IMR-90 (cell line): Measurements from ENCODE around the gene BTG2. TPM values are rescaled to one million over a fixed set of nuclear protein-coding genes. Genes with fewer than 3 reads are reported as not detected.

Source experiments
- ATAC-seq: fragments of 200-7000 bp; cut with Tn5 transposase; 2 replicates; pipeline ENCODE4 v1.9.1; 2020; ENCODE audit warnings: low read depth, mild to moderate bottlenecking, moderate library complexity
- BruUV-seq: library from RNA; stranded (reverse); fragments of 400-500 nt; replicated peaks from 2 replicates; lab custom pipeline; 2021; lab: Mats Ljungman, UMichigan
- CTCF ChIA-PET: fragments of 300-600 bp; formaldehyde crosslinking; extraction: SDS; loops from one replicate; lab custom pipeline; 2021; ENCODE audit warnings: antibody characterized with exemption; lab: Yijun Ruan, JAX
- POLR2A ChIA-PET: fragments of 300-600 bp; sonication (Branson Sonifier 250); formaldehyde crosslinking; loops from one replicate; lab custom pipeline; 2022; ENCODE audit warnings: antibody characterized with exemption; ENCODE audit not compliant: unreplicated experiment; lab: Charles Lee
- DNase-seq: peaks from one replicate; pipeline ENCODE4 v3.0.0; 2013
- H2AFZ ChIP-seq: replicated peaks from 2 replicates; pipeline ENCODE3; 2013; ENCODE audit warnings: low read length, mild to moderate bottlenecking; ENCODE audit not compliant: poor library complexity
- H2AK5ac ChIP-seq: 2 replicates; pipeline ENCODE4 v1.6.1; 2013; ENCODE audit warnings: low read depth, low read length, inconsistent platforms
- H2AK9ac ChIP-seq: replicated peaks from 2 replicates; pipeline ENCODE3; 2013; ENCODE audit warnings: mild to moderate bottlenecking, low read depth, low read length, moderate library complexity; ENCODE audit not compliant: poor library complexity
- H2BK120ac ChIP-seq: 2 replicates; pipeline ENCODE4 v1.6.1; 2013; ENCODE audit warnings: low read depth, low read length, inconsistent platforms
- H2BK15ac ChIP-seq: 3 replicates; pipeline ENCODE4 v1.6.1; 2013; ENCODE audit warnings: low read depth, low read length, inconsistent platforms
- H2BK20ac ChIP-seq: 2 replicates; pipeline ENCODE4 v1.6.1; 2013; ENCODE audit warnings: low read depth, mild to moderate bottlenecking, inconsistent platforms, low read length, moderate library complexity
- H2BK5ac ChIP-seq: 2 replicates; pipeline ENCODE4 v1.6.1; 2013; ENCODE audit warnings: mild to moderate bottlenecking, low read depth, low read length, inconsistent platforms; ENCODE audit not compliant: poor library complexity, severe bottlenecking
- H3K14ac ChIP-seq: replicated peaks from 2 replicates; pipeline ENCODE4 v1.6.1; 2013; ENCODE audit warnings: low read depth, low read length, inconsistent platforms
- H3K18ac ChIP-seq: 2 replicates; pipeline ENCODE4 v1.6.1; 2013; ENCODE audit warnings: low read depth, low read length, control low read depth
- H3K23ac ChIP-seq: 2 replicates; pipeline ENCODE4 v1.6.1; 2013; ENCODE audit warnings: low read depth, low read length, inconsistent platforms
- H3K27ac ChIP-seq: 2 replicates; pipeline ENCODE4 v1.5.1; 2013; ENCODE audit warnings: mild to moderate bottlenecking, control low read depth, low read length; ENCODE audit not compliant: insufficient read depth
- H3K27me3 ChIP-seq: 2 replicates; pipeline ENCODE4 v1.6.1; 2013; ENCODE audit warnings: low read length; ENCODE audit not compliant: control insufficient read depth, insufficient read depth
- H3K36me3 ChIP-seq: 2 replicates; pipeline ENCODE4 v1.6.1; 2013; ENCODE audit warnings: low read length, mixed read lengths; ENCODE audit not compliant: control insufficient read depth, insufficient read depth
- H3K4ac ChIP-seq: 2 replicates; pipeline ENCODE4 v1.6.1; 2013; ENCODE audit warnings: low read depth, low read length, inconsistent platforms
- H3K4me1 ChIP-seq: 2 replicates; pipeline ENCODE4 v1.6.1; 2013; ENCODE audit warnings: low read length, mixed read lengths; ENCODE audit not compliant: control insufficient read depth, insufficient read depth
- H3K4me2 ChIP-seq: 2 replicates; pipeline ENCODE4 v1.6.1; 2013; ENCODE audit warnings: low read depth, mild to moderate bottlenecking, control low read depth, low read length, moderate library complexity
- H3K4me3 ChIP-seq: 2 replicates; pipeline ENCODE4 v1.5.1; 2013; ENCODE audit warnings: low read depth, mild to moderate bottlenecking, control low read depth, low read length, moderate library complexity; ENCODE audit not compliant: insufficient read depth
- H3K56ac ChIP-seq: 2 replicates; pipeline ENCODE4 v1.6.1; 2013; ENCODE audit warnings: low read length, inconsistent platforms; ENCODE audit not compliant: insufficient read depth; ENCODE audit errors: extremely low read depth
- H3K79me1 ChIP-seq, 2 experiments: 2 replicates each; pipeline ENCODE4 v1.6.1; 2013; ENCODE audit warnings: low read length in 2 of 2, inconsistent platforms in 1 of 2, low read depth in 1 of 2
- H3K9ac ChIP-seq: 2 replicates; pipeline ENCODE4 v1.6.1; 2013; ENCODE audit warnings: low read depth, low read length, control low read depth
- H3K9me1 ChIP-seq: 2 replicates; pipeline ENCODE4 v1.6.1; 2013; ENCODE audit warnings: low read length, inconsistent platforms; ENCODE audit not compliant: insufficient read depth
- H3K9me3 ChIP-seq: 2 replicates; pipeline ENCODE4 v1.6.1; 2013; ENCODE audit warnings: low read length; ENCODE audit not compliant: control insufficient read depth, insufficient read depth
- H4K20me1 ChIP-seq: 2 replicates; pipeline ENCODE4 v1.6.1; 2013; ENCODE audit warnings: low read length, inconsistent platforms; ENCODE audit not compliant: insufficient read depth
- H4K5ac ChIP-seq: 2 replicates; pipeline ENCODE4 v1.6.1; 2013; ENCODE audit warnings: mild to moderate bottlenecking, low read depth, low read length, control low read depth
- H4K8ac ChIP-seq, 2 experiments: 2 replicates each; pipeline ENCODE4 v1.6.1; 2013; ENCODE audit warnings: low read depth in 2 of 2, low read length in 2 of 2, control low read depth in 1 of 2, inconsistent platforms in 1 of 2
- H4K91ac ChIP-seq: 2 replicates; pipeline ENCODE4 v1.6.1; 2013; ENCODE audit warnings: low read depth, low read length, inconsistent platforms; ENCODE audit not compliant: insufficient read depth
- BHLHE40 ChIP-seq: fragments of 150-350 bp; IDR thresholded peaks from 2 replicates; pipeline ENCODE4 v1.6.1; 2016; ENCODE audit warnings: mild to moderate bottlenecking, low read depth, low read length
- CEBPB ChIP-seq: IDR thresholded peaks from 2 replicates; pipeline ENCODE4 v1.6.1; 2012; ENCODE audit warnings: low read depth, low read length, improper control_type of control experiment
- CHD1 ChIP-seq: IDR thresholded peaks from 2 replicates; pipeline ENCODE4 v1.6.1; 2012; ENCODE audit warnings: low read depth, low read length, improper control_type of control experiment
- CTCF ChIP-seq: conservative IDR thresholded peaks from 2 replicates; pipeline ENCODE4 v1.5.1; 2012; ENCODE audit warnings: mild to moderate bottlenecking, low read depth, low read length, improper control_type of control experiment
- MAFK ChIP-seq: IDR thresholded peaks from 2 replicates; pipeline ENCODE4 v1.6.1; 2012; ENCODE audit warnings: low read depth, low read length, improper control_type of control experiment
- MAZ ChIP-seq: IDR thresholded peaks from 2 replicates; pipeline ENCODE4 v1.6.1; 2012; ENCODE audit warnings: low read depth, mild to moderate bottlenecking, low read length, improper control_type of control experiment, moderate library complexity, borderline replicate concordance
- MXI1 ChIP-seq: IDR thresholded peaks from 2 replicates; pipeline ENCODE4 v1.6.1; 2012; ENCODE audit warnings: low read depth, mild to moderate bottlenecking, low read length, moderate library complexity, borderline replicate concordance
- NFE2L2 ChIP-seq: fragments of 150-350 bp; IDR thresholded peaks from 2 replicates; pipeline ENCODE4 v1.6.1; 2016; ENCODE audit warnings: low read depth, mild to moderate bottlenecking, low read length
- POLR2A ChIP-seq: IDR thresholded peaks from 2 replicates; pipeline ENCODE4 v1.6.1; 2012; ENCODE audit warnings: mild to moderate bottlenecking, low read depth, low read length
- RAD21 ChIP-seq: IDR thresholded peaks from 2 replicates; pipeline ENCODE4 v1.6.1; 2012; ENCODE audit warnings: low read length, improper control_type of control experiment
- RCOR1 ChIP-seq: IDR thresholded peaks from 2 replicates; pipeline ENCODE4 v1.6.1; 2012; ENCODE audit warnings: mild to moderate bottlenecking, low read length, improper control_type of control experiment; ENCODE audit not compliant: insufficient replicate concordance
- RFX5 ChIP-seq: IDR thresholded peaks from 2 replicates; pipeline ENCODE4 v1.8.0; 2012; ENCODE audit warnings: low read depth, mild to moderate bottlenecking, low read length, moderate library complexity
- SMC3 ChIP-seq: fragments of 150-350 bp; IDR thresholded peaks from 2 replicates; pipeline ENCODE4 v1.6.1; 2016; ENCODE audit warnings: low read depth, mild to moderate bottlenecking, antibody characterized with exemption, low read length, moderate library complexity
- USF2 ChIP-seq: fragments of 150-350 bp; IDR thresholded peaks from 2 replicates; pipeline ENCODE4 v1.6.1; 2017; ENCODE audit warnings: mild to moderate bottlenecking, antibody characterized with exemption, low read length, low read depth
- WGBS, 2 experiments: methylation state at CpG; one replicate each; pipeline versions ENCODE4 v1.1.5 to v1.1.7; 2013; ENCODE audit warnings: missing lambda C conversion rate in 2 of 2; ENCODE audit not compliant: insufficient read length in 1 of 2; ENCODE audit errors: extremely low coverage in 2 of 2; 5-methylcytosine and 5-hydroxymethylcytosine counted together
- dilution Hi-C: fragments of 300-500 bp; cut with HindIII; formaldehyde crosslinking; loops from one replicate; pipeline ENCODE4 v1.14.3; 2018; ENCODE audit warnings: low sequenced_read_pairs; ENCODE audit not compliant: unreplicated experiment
- in situ Hi-C: fragments of 300-500 bp; cut with MboI; formaldehyde crosslinking; loops from 3 replicates; pipeline ENCODE4 v1.14.3; 2019; ENCODE audit warnings: low sequenced_read_pairs, inconsistent platforms, mixed read lengths
- intact Hi-C: fragments of 100-400 bp; cut with micrococcal nuclease; formaldehyde crosslinking; loops from 2 replicates; pipeline ENCODE4 v1.10.0; 2022
- polyA plus RNA-seq, 3 experiments: library from polyadenylated mRNA; depleted of rRNA; stranded (reverse); fragments of >200 nt; gene quantifications; 2 replicates each; pipeline ENCODE4 v1.2.3, GENCODE V29; 2012; ENCODE audit warnings: low replicate concordance in 1 of 3
- total RNA-seq: library from RNA; depleted of rRNA; stranded (reverse); fragments of >200 nt; gene quantifications from 2 replicates; pipeline ENCODE4 v1.2.3, GENCODE V29; 2012

BTG2 gene
- total and polyA plus RNA-seq, 2 of the 4 experiments (the other 2 are of a cell fraction) = 8.4 to 18.8 TPM

- Histone ChIP-seq H3K4me2 (no peak overlapping the region), H3K9ac (no peak overlapping the region), H3K27ac (no peak overlapping the region), H2BK5ac (no peak overlapping the region), H3K36me3 (no peaks in the 10 kb centered on the region), H2BK20ac (no peak overlapping the region), H3K23ac (no peak overlapping the region), H4K5ac (no peak overlapping the region), H2BK120ac (no peak overlapping the region), H3K56ac (no peak overlapping the region), H3K14ac (no peak overlapping the region), H4K8ac (no peak overlapping the region), H3K4me1 (no peaks in the 10 kb centered on the region; the same call in 1 of the 2 replicates), H3K27me3 (peaks cover 51% of the 10 kb centered on the region), H3K79me1 (no peaks in the 10 kb centered on the region), H3K4me3 (no peak overlapping the region), H3K9me1 (peaks cover 4% of the 10 kb centered on the region; the same call in 1 of the 2 replicates), H3K4ac (no peak overlapping the region), H4K91ac (no peak overlapping the region), H2BK15ac (no peak overlapping the region; the same call in 2 of the 3 replicates), H2AK9ac (no peak overlapping the region), H4K20me1 (no peaks in the 10 kb centered on the region), H2AFZ (no peak overlapping the region), H3K18ac (no peak overlapping the region), H2AK5ac (no peak overlapping the region; the same call in 1 of the 2 replicates), H3K9me3 (no peaks in the 10 kb centered on the region)
- ChIA-PET CTCF (interaction anchor here (0.5 kb wide), 1 partner anchor 9 kb away, joined by 3 read pairs; no protein-coding TSS in a partner anchor), POLR2A (no interaction called here)
- 63% methylated on average over 3 of the region's 3 CpGs; no CpG with 5 or more reads in 1 of the 2 experiments for WGBS, 2 experiments
- DNase-seq (no peak), ATAC-seq (no peak)
- dilution Hi-C loops (no loop called here), in situ Hi-C loops (loop anchor here (10.0 kb wide), 1 partner anchor 358 kb away; no protein-coding TSS in a partner anchor), intact Hi-C loops (no loop called here)
- TF ChIP-seq MAFK (no peak), SMC3 (no peak), USF2 (no peak), MXI1 (no peak), MAZ (no peak), NFE2L2 (no peak), RCOR1 (no peak), CTCF (no peak), RFX5 (no peak), POLR2A (no peak), CEBPB (no peak), BHLHE40 (no peak), RAD21 (no peak), CHD1 (no peak)
- BruUV-seq = no TSS peak
Measured at GRCh38 chr1:203346769-203347102, 41.4 kb downstream of the BTG2 start.
